NCI-H1417 (cell line): ENCODE measurements around the gene WWC2.

Experiments used
- DNase-seq, 3 experiments: peaks; one replicate each; lab custom pipeline; 2025; lab: John Stamatoyannopoulos, UW

The WWC2 gene

DNA sequence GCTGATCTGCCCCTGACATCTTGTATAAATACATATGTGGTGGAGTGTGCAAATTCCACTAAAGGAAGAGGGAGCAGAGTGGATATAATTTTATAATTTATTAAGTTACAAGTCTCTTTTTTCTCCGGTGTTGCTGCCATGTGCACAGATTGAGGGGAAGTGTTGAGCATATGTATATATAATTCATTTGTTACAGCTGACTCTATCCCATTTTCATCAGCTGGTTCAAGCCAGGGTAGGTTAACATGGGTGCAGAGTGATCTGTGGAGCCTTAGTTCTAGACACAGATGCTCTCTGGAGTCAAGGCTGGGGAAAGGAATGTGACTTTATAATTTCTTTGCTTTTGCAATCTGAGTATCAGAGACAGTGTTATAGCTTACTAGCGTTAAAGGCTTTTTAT is 103.5 kb downstream of the WWC2 start:
- DNase-seq: no peak

DNA sequence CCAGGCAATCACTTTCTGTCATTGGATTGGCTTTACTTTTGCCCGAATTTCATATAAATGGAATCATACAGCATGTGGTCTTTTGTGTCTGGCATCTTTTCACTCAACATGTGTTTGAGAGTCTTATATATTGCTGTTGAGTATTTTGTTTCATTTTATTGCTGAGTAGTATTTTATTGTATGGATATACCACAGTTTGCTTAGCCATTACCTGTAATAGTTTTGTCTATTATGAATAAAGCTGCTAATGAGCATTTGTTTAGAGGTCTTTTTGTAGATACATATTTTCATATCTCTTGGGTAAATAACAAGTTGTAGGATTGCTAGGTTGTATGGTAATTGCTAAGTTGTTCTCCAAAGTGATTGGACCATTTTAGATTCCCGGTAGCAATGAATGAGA is 105.7 kb downstream of the WWC2 start:
- DNase-seq: no peak

DNA sequence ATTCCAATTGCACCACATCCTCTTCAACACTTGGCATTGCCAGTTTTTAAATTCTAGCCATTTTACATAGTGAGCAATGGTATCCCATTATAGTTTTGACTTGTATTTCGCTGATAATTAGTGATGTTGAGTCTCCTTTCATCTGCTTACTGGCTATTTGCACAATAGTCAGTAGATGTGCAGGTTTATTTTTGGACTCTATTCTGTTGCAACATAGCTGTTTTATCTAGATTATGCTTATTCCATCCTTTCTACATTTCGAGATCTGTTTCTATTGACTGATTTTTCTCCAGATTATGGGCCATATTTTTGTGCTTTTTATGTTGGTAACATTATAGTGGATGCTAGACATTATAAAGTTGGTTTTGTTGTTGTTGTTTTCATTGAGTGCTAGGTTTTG is 106.1 kb downstream of the WWC2 start:
- no peak for DNase-seq

DNA sequence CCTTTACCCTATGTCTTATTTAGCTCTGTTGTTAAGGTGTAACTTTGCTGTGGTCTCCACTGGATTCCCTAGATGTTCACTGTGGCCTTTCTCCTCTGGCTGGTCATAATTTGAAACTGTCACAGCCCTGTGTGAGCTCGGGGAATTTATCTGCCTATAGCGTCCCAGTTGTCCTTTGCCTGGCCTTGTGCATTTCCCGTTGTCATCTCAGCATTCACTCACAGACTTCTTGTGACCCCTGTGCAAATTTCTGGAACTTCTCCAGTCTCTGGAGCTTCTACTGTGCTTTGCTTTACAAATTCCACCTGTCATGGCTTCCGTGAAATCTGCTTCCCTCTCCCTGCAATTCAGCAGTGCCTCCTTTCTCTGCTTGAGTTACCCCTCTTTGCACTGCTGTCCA is 106.7 kb downstream of the WWC2 start:
- DNase-seq: no peak

DNA sequence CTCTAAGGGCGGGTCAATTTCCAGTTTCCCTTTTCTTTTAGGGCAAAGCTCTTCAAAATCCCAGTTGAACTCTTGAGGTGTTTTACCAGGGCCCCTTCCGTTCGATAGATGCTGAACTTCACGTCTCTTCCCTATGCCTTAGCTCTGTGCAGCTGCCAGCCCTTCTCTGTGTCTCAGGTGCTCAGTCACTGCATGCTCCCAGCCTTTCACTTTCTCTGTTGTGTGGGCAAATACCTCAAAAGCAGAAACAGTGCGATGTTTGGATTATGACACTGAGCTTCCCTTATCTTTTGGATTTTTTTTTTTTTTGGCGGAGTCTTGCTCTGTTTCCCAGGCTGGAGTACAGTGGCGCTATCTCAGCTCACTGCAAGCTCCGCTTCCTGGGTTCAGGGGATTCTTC is 112.5 kb downstream of the WWC2 start:
- no peak for DNase-seq

DNA sequence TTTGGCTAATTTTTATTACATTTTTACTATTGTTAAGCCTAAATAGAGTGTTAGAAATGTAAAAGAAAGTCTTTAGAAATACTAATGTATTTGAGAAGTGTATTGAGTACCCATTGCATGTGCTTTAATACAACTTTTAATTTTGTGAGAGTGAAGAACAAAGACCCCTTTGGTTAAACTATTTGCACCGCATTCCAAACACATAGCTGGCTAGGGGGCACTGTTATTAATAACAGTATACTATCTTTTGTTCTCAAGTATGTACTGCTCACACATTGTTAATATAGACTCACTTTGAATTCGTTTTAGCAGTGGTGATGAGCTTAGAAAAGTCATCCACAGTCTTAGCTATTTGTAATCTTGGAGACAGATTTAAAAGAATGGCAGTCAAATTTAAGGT is 114.9 kb downstream of the WWC2 start:
- DNase-seq: no peak

DNA sequence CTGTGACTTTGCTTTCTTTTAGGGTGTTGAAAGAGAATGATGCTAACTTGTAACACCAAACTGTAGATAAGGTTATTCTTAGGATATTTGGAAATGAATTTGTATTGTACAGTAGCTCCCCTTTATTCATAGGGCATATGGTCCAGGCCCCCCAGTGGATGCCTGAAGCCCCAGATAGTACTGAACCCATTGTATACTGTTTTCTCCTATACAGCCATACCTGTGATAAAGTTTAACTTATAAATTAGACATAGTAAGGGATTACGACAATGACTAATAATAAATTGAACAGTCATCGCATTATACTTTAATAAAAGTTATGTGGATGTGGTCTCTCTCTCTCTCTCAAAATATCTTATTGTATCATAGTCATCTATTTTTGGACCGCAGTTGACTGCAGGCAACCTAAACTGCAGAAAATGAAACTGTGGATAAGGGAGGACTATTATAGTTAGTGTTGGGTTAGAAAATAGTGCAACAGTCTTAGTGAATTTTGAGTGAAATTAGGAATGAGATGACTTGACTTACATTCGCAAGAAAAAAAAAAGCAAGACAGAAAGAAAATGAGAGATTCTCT is 115.9 kb downstream of the WWC2 start:
- DNase-seq: no peak

DNA sequence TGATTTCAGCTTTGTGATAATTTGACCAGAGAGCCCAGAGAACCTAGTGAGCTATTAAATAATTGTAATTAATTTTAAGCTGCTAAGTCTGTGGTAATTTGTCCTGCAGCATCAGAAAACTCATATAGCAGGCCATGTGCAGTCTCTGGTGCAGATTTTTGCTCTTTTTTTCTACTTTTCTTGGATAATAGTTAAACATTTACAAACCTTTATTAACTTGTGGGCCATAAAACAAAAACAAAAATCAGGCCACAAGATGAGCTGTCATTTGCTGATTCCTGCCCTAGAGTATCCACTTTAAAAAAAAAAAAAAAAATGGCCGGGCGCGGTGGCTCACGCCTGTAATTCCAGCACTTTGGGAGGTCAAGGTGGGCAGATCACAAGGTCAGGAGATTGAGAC is 121.2 kb downstream of the WWC2 start:
- DNase-seq: no peak

DNA sequence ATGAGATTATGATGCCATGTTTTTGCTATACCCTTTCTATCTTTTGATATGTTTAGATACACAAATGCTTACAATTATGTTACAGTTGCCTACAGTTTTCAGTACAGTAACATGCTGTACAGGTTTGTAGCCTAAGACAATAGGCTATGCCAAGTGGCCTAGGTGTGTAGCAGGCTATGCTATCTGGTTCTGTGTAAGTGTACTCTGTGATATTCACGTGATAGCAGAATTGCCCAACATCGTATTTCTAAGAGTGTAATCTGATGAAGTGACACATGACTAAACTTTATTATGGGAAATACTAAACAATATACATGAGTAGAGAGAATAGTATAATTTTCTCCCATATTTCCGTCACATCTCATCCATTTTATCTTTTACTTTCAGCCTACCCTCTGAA is 124.0 kb downstream of the WWC2 start:
- no peak for DNase-seq

DNA sequence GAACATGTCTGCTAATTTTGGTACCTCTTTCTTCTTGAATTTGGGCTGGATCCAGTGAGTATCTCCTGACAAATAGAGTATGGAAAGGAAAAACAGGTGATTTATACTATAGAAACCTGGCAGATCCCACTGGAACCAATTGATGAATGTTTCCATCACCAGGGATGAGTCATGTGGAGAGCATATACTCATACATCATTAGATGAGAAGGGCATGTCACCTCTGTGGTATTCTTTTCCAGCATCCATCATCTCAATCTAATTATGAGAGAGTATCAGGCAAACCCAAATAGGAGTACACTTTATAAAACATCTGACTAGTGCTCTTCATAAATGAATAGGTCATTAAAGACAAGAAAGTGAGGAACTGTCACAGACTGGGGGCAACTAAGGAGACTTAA is 130.3 kb downstream of the WWC2 start:
- peak in 1 of 3 experiments; percentile 38 for DNase-seq

DNA sequence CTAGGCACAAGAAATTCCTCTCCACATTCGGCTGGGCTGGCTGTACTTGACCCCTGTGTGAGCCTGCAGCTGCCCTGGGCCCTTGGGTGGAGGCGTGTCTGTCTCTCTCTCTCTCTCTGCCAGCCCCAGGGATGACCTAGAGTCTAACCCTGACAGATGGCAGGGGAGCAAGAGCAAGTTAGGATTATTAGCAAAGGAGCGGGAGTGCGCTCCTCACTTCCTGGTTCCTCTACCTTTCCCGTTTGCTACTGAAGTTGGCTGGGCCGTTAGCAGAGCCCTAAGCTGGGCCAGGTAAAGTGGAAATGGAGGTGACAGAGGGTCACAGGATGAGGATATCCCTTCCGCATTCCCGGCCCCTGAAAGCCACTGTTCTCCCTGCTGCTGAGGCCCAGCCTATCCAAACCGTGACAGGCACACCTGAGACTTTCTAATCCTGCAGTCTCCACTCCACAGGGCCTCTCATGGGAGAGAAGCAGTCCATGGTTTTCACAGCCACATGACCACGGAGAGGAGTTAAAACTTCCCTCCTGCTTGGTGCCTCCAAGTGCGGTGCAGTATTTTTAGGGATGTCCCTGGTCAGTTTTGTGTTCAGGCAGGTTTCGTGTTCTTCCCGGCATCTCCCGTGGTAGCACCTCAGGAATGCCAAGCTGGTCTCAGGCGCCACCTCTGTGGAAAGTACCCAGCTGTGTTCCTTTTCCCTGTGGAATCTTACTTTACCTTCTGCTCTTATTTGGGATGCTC is 141.7 kb downstream of the WWC2 start:
- DNase-seq: no peak

DNA sequence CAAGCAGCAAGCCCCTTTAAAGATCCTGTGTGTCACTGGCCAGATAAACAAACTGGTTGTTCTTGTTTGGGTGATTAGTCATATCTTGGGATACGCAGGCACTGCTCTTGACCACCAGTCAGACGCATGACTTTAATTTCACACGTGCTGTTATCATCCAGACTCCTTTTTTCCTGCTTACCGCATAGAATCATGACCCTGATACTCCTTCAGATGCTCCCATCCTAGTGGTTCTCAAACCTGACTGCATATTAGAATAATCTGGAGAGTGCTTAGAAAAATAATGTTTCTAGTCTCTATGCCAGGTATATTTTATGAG is 142.2 kb downstream of the WWC2 start:
- no peak for DNase-seq

DNA sequence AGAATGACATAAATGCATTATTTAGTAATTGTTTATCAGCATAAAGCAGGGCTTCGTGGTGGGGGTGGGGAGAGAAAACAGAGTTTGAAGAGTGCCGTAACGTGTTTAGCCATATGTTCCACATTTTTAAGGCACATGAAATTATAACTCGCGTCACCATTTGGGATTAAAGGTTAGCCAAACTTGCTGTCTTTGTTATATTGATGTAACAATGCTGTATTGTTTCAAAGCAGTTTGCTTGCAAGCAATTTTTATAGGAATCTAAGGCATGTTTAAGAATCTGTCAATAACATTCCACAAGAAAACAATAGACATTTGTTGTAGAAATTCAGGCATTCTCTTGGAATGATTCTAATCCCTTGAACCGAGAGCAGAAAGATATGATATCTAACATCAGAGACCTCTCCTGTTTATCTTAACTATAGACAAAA is 142.7 kb downstream of the WWC2 start:
- no peak for DNase-seq

DNA sequence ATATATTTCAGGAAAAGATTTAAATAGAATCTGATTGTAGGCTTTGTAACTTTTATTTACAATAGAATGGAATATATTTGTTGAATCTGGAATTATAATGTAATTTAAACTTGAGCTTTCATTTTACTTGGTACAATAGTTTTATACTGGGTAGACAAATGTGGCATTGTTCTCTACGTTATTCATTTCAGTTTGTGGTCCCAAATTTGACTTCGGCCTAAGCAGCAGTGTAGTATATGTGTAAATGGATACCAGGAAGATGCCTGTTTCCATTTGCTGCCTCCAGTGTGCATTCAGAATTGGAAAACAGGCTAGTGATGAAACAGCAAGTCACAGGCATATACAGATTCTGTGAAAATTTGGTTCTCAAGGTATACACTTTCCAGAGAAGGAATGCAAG is 143.2 kb downstream of the WWC2 start:
- no peak for DNase-seq

DNA sequence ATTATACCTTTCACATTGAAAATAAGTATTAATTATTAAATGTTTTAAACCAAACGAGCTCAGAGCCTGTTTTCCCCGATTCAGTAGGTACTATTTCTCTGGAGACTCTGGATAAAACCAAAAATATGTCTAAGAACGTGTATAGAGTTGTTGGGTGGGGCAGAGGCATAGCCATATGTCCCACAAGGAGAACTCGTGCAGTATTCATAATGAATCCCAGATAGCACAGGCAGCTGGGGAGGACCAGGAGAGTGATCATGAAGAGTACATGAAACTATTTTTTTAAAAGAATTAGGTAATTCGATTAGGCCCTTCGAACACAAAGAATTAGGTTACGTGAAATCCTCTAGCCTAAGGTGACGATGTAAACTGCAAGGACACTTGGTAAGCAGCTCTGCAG is 145.0 kb downstream of the WWC2 start:
- DNase-seq: no peak

DNA sequence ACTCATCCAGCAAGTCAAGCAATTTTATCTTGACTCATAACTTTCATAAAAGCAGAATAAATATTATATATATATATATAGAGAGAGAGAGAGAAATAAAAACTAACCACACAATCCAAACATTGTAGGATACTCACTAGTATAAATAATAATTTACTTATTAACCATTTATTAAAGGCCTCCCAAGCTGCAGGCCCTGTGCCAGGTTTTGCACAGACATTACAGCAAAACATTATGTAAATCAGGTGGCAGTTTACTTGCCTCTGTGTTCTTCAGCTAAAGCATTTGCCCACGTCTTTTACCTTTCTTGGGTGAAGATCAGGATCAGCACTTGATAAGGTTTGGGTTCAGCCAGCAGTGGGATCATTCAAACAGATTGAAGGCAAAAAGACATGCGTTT is 145.4 kb downstream of the WWC2 start:
- no peak for DNase-seq

DNA sequence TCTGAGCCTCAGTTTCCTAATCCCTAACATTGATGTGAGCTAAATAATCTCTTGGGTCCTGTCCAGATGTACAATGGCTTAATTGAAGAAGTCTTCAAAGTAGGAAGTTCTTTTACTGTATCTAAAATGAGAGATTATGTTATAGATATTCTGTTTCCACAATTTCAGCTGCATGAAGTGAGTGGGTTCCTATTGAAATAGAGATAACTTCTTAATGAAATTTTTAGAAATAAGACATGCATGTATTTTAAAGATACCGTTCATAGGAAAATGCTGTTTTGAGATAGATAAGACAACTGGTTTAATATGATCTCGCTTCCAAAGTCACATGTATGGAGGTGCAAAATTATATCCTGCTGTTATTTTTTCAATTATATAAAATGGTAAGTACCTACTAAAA is 149.1 kb downstream of the WWC2 start:
- no peak for DNase-seq

DNA sequence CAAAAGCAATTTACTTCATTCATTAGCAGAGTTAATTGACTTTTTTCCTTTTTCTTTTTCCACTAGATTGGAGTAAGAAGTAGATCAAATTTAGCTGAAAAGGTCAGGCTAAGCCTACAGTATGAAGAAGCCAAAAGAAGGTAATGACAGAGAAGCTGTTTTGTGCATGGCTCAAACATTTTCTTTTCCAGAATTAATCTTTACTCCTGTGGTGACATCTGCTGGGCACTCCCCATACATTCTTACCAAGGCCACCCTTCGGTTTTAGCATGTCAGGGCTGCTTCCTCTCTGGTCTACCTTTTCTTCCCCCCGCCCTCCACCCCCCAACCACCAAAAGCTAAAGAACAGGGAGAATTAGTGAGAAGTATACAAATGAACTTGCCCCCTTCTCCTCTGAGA is 150.8 kb downstream of the WWC2 start:
- peak; percentile 5 to 71 (median 9) for DNase-seq

DNA sequence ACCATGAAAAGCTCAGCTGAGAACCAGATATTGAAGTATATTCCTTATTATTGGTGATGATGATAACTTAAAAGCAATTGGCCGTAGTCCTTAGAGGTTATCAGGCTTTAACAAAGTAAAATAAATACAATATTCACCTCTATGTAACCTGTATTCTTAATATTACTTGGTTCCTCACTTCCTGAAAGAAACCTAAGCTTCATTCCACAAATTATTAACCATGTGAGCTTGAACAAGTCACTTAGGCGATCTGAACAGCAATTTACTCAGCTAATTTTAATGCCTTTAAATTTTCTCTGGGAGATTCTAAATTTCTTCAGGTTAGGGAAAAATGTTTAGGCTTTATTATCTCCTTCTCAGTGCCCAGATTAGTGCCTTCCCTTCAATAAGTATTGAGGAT is 151.8 kb downstream of the WWC2 start:
- DNase-seq: no peak

DNA sequence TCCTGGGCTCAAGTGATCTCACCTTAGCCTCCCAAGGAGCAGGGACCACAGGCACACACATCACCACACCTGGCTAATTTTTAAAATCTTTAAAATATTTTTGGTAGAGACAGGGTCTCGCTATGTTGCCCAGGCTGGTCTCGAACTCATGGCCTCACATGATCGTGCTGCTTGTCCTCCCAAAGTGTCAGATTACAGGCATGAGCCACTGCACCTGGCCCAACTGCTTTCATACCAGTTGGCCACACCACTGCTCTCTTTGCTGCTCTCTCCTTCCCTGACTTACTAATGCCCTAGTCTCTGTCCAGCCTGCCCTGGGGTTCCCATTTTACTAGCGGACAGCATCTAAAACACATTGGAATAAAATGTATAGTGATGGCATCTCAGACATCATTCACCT is 153.9 kb downstream of the WWC2 start:
- DNase-seq: no peak

DNA sequence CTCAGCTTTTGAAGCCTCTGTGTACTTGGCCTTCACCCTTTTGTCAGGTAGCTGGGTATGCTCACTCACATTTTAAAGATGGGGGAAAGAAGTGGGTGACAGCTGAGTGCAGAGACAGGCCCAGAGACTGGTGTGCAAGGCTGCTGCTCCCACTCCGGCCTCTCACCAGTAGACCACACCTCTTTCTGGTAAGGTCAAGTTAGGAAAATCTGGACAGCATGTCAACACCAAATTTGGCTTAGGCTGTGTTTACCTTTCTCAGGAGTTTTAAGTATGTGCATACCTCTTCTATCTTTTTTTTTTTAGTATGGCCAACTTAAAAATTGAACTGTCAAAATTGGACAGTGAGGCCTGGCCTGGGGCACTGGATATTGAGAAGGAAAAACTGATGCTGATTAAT is 154.4 kb downstream of the WWC2 start:
- no peak for DNase-seq

DNA sequence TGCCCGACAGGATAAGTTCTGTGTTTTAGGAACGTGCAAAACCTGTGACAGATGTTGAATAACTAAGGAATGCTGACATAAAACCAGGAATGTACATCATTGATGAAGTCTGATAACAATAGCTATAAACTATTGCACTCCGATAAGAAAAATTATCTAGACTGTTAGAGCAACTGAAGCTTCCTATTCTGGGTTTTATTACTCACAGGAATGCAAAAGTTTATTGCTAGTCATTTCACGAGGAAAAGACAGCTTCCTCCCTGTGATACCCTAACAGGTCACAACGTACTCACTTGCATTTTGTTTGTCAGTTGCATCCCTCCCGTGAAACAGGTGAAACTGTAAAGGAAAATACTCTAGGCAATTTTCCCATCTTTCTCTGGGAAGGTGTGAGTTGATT is 155.1 kb downstream of the WWC2 start:
- DNase-seq: no peak

DNA sequence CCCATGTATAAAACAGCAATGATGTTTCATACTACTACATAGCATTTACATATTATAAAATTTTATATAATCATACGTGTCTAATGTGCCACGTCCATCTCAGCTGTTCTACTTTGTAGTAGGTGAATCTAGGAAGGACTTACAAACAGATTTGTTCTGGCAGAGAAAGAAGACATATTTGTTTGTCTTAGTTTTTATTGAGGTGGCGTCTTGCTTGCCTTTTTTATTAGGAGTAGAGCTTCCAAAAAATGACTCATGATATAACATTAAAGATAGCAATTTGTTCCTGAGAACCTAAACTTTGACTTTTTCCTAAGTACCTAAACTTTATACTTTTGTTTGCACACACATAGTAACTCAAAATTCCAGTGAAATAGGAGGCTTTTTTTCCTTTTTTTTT is 156.4 kb downstream of the WWC2 start:
- no peak for DNase-seq

DNA sequence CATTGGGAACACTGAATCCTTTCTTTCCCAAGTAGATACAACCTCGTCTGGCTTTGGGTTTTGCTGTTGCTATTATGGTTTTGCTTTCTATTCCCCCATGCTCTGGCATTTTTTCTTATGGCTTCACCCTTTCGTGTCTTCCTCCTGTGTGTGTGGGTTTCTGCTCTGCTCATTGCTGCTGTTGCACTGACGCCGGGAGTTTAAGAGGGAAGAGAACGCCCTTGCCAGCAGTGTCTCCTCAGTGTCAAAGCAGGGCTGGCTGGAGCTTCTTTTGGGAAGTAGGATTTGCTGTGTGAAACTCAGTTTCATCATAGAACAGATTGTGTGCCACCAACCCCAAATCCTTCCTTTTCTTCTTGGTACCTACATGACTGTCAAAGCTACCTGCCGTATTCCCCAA is 157.3 kb downstream of the WWC2 start:
- DNase-seq: no peak
